NOMO-1 treated with DMSO at 0.1 percent for 48 hours (cell line): ENCODE measurements around the gene RNASE4.
A peak's percentile ranks its signal among the peaks of the same experiment; 100 is the strongest.

Experiments used
- DNase-seq: peaks from one replicate; lab custom pipeline; 2025; ENCODE audit not compliant: unreplicated experiment; lab: John Stamatoyannopoulos, UW

RNASE4 gene

GRCh38 chr14:20671597-20672283 lies 12.6 kb upstream of the RNASE4 start:
- DNase-seq, result no peak

GRCh38 chr14:20675669-20676068 lies 8.7 kb upstream of the RNASE4 start:
- no peak for DNase-seq

DNA sequence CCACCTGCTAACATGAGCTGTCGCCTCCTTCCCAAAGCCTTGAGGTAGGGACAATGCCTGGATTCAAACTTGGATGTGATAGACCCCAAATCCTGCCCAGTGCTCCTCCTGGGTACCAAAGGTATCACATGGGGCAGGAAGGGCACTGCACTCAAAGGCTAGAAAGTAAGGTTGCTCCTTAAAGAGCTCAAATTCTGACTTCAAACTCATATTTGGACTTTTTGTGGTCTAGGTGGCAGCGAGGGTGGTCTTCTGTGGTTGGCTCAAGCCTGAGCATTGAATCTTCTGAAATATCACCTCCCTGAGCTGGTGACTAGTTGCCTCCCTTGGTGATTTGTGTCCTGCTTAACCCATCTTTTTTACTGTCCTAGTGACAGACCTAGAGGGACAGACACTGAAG lies 8.3 kb upstream of the RNASE4 start:
- no peak for DNase-seq

DNA sequence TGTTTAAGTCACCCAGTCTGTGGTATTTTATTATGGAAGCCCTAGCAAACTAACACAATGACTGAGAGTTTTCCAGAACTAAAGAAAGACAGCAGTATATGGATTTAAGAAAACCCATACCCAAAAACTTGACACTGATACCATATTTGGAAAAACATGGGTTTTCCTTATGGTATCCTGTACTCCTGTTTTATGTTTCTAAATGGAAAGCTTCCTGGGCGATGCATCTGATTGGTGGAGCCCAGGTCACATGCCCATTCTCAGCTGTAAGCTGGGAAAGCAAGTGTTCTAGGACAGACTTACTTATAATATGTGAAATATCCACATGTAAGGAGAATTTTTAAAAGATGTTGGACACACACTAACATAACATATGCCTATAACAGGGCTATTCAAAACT lies 4.5 kb upstream of the RNASE4 start:
- DNase-seq, result no peak

DNA sequence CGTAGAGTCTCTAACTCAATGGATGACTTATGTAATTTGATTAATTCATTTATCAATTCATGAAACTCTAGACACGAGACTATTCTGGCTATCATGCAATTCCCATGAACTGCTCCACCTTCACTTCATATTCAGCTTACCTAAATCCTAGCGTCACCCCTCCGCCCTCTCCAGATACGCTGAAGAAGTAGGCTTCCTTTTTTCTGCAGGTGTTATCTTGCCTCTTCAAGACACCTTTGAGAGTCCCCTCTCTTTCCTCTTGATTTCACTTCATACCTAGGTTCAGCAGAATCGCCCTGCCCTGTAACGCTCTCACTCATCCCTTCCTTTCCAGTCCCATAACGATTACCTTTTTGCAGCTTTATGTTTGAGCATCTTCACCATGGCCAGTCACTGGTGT lies 4.0 kb upstream of the RNASE4 start:
- DNase-seq, result no peak

- no peak for DNase-seq
Measured at GRCh38 chr14:20680843-20681347, 3.5 kb upstream of the RNASE4 start.

- peak; percentile 84 for DNase-seq
Measured at GRCh38 chr14:20681348-20682126, 2.8 kb upstream of the RNASE4 start.

DNA sequence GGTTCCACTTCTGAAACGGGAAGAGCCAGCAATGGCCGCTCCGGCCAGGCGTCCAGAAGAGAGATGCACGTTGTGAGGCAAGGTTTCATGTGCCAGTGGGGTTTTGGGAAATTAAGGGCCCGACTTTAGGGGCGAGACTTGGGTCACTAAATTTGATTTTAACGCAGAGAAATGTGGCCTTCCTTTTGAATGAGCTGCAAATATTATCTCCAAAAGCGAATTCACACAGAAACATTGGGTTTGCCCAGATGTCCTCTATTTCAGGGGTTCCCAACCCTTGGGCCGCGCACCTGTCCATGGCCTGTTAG lies 2.3 kb upstream of the RNASE4 start:
- DNase-seq, result no peak

DNA sequence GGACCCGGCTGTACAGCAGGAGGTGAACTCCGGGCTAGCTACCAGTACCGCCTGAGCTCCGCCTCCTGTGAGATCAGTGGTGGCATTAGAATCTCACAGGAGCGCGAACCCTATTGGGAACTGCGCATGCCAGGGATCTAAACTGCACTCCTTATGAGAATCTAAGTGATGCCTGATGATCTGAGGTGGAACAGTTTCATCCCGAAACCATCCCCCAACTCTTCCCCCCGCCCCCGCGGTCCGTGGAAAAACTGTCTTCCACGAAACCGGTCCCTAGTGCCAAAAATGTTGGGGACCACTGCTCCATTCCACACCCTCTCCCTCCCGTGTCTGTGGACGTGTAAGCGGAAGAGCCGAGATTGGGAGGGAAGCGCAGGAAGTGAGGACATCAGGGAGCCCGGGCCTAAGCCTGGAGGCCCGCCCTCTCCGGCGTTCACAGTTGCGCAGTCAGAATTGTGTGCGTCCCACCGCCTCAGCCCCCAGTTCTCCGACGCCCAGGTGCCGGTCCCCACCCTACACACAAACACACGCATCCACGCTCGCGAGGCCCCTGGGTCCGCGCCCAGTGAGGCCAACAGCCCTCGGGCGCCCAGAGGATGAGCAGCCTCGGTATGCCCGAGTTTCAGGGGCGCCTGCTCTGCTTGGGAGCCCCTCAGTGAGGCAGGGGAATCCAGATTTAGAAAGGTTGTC lies 1.8 kb upstream of the RNASE4 start:
- DNase-seq, result peak; percentile 76

GRCh38 chr14:20683125-20683890 lies 1.1 kb upstream of the RNASE4 start:
- DNase-seq, result peak; percentile 82

DNA sequence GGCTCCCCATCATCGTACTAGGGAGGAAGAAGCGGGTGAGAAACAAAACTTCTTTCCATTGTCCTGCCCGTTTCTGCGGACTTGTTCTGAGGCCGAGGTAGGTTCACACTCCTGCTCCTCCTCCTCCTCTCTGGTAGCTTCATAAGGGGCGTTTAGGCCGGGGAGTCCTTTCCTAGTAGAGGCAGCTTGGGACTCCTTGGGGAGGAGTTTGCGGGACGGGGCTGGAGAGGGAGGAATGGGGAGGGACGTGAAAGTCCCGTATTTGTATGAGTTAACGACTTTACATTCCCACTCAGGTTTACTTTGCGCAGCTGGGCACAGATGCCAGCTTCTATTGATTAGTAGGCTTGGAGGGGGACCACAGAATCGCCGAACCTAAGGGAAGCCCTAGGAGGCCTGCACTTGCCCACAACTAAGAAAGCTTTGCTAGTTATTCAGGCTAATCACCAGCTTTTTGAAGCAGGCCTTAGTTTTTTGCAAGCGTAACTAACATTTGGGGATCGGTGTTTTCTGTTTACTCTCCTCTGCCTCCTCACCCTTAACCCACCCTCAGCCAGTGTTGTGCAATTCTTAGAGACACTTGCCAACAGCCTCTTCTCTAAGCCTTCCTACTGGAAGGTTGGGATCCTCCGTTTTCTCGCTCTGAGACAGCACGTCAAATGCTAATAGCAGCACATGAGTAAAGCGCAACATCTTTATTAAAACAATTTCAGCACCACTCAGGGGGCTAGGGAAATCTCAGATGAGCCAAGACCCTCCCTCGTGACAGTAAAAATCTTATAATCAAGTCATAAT lies 499 bp downstream of the RNASE4 start:
- DNase-seq, result peak; percentile 3

DNA sequence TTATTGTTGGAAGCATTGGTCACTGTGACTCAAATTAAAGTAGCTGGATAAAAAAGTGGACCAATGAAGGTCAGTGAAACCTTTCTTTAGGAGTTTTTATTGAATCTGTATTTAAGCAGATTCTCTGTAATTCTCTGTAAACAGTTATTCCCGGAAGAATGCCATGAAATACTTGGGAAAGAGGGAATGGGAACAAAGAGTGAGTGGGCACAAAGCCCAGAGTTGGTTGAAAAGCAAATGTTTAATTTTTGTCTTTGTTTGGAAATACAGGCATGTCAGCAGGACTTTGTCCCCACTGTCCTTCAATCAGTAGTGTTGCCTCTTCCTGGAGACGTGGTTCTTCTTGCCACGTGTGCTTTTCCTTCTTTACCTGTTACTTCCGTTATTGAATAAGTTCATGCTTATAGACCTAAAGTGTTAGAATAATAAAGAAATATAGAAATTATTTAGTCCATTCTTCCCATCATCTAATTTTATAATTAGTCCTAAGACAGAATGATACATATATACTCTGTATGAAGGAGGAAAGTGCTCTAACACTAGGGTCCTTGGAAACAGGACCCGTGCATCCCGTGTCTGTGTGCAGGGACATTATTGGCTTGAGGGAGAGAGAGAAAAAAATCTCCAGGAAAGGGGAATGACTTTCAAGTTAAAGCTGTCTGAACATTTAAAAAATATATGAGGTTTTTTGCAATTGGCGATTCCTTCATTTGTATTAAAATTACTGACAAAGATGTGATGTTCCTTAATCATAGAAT lies 2.2 kb downstream of the RNASE4 start:
- DNase-seq, result no peak

DNA sequence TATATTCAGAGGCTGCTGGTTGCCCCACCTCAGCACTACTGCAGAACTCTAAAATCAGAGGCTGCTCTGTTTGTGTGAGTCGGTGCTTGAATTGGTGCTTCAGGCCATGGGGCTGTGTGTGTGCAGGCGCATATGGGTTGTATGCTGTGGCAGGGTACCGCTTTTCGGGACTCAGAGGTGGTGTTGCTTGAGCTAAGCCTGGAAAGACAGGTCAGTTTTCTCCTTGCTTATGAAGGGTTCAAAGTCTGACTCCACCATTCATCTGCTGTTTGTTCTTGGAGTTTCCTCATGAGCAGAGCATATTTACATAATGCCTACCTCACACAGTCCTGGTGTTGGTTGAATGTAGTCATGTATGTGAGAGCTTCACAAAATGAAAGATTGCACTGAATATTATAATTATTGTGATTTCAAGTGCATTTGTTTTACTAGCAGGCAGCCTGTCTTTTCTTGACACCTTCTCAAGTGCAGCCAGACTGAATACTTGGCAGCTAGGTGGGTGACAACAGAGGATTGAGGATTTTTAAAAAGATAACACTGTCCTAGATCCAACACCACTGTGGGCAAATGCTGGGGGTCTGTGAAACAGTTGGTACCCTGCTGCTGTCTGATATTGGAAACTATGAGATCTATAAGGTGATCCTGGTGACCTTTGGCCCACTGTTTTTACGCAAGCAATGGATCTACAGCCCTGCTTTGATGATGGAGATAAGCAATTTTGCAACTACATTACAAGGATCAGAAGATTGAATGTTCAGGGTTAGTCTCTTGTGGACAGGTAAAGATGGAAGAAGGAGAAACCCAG lies 3.2 kb downstream of the RNASE4 start:
- no peak for DNase-seq

DNA sequence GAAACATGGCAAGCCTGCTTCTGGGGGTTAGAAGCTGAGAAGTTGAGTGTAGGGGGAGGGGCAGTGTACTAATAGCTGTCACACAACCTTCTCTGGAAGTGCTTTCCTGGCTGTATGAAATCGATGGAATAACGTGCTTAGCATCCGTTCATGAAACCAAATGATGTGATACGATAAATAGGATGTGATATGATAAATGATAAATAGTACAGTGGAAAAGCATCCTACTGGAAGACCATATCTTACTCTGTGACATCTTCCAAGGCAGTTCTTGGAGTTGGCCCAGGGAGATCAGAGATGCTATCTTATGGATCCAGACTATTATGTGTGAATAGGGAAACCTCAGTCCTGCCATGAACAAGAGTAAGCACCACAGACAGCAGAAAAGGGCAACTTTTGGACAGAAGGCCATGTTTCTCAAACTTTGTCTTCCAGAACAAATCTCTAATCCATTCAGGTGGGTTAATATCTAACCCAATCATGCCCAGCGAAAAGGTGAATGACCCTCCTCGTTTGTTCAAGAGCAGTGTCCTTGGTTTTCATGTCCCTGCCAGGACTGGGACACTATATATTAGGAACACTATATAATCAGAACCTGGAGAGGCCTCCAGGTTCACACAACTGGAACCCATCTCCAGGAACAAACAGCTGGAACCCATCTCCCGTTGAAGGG lies 3.9 kb downstream of the RNASE4 start, which contains the start of gene ANG:
Gene ANG, plus strand, starts transcription at position 598 of the 673 bp plus-strand sequence. CDS start 4,801 bp downstream, outside the sequence.
- DNase-seq, result no peak

- DNase-seq, result peak; percentile 81
Measured at GRCh38 chr14:20690848-20691640, 6.7 kb downstream of the RNASE4 start.

DNA sequence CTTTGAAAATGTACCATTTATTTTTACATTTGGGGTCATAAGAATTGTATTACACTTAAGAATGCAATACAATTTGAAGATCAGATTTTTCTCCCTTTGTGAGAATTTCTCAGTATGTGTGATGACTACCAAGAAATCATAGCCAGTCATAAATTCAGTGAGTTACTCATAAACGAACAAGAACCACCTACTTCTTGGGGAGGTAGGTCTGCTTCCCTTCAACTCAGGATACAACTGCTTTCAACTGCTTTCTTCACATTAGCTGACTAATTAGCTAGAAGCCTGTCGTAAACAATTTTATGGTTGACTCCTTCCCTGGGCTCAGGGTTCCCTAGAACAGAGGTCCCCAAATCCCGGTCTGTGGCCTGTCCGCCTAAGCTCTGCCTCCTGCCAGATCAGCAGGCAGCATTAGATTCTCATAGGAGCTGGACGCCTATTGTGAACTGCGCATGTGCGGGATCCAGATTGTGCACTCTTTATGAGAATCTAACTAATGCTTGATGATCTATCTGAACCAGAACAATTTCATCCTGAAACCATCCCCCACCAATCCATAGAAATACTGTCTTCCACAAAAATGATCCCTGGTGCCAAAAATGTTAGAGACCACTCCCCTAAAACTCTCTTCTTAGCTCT lies 7.9 kb downstream of the RNASE4 start:
- peak; percentile 40 for DNase-seq

DNA sequence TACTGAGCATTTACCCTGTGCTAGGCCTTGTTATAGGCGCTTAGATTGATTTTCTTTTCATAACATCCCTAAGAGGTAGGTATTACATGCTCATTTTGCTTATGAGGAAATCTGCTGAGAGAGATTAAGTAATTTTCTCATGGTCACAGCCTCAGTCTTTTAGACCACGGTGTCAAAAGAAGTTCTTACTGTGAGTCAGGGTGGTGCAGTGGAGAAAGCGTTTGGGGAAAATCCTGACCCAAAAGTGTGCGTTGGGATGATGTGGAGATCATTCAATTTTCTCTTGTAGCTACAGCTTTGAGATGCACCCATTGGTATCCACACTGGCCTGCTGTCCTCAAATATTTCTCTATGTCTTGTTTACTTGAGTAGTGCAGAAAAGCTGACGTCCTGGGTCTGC lies 12.4 kb downstream of the RNASE4 start:
- peak; percentile 44 for DNase-seq
